Ovary (tissue), 3 donors: ENCODE measurements around the gene PLEKHO1.

Experiments used
- CTCF ChIP-seq, 3 donors: fragments of 450-650 bp in 2 of 3; fragments of 200-600 bp in 1 of 3; IDR thresholded peaks; one replicate each; pipeline versions ENCODE4 v1.5.1 to v1.8.0; 2016 to 2022; ENCODE audit warnings: antibody characterized with exemption in 3 of 3, mild to moderate bottlenecking in 1 of 3
- EP300 ChIP-seq: sonication (generic); formaldehyde crosslinking; IDR thresholded peaks from one replicate; pipeline ENCODE4 v1.6.1; 2017; ENCODE audit warnings: antibody characterized with exemption
- POLR2A ChIP-seq: fragments of 450-650 bp; IDR thresholded peaks from one replicate; pipeline ENCODE4 v1.6.1; 2017; ENCODE audit warnings: antibody characterized with exemption, mild to moderate bottlenecking, moderate library complexity
- donor health status: DM: no; HTN: no; CAD: no.

GRCh38 chr1:150180474-150180873, 30.8 kb downstream of the PLEKHO1 start:
- TF ChIP-seq EP300: no peak
- TF ChIP-seq CTCF (IDR thresholded peaks at IDR 0.05): no peak
- TF ChIP-seq POLR2A: no peak
